AG04449 (cell line): Measurements from ENCODE around the gene ENPP7.

Source experiments
- CTCF ChIA-PET: fragments of 350-600 bp; formaldehyde crosslinking; extraction: SDS; loops from one replicate; lab custom pipeline; 2021; ENCODE audit warnings: antibody characterized with exemption; lab: Yijun Ruan, JAX
- POLR2A ChIA-PET: fragments of 400-600, 350-600 bp; formaldehyde crosslinking; extraction: SDS; loops from one replicate; lab custom pipeline; 2020; ENCODE audit warnings: antibody characterized with exemption, inconsistent platforms; lab: Yijun Ruan, JAX
- DNase-seq: peaks from one replicate; pipeline ENCODE4 v3.0.0-alpha.2; 2010; ENCODE audit warnings: low read depth, low spot score
- H3K4me3 ChIP-seq: 2 replicates; pipeline ENCODE4 v1.5.1; 2011; ENCODE audit warnings: low read depth, mild to moderate bottlenecking, control low read depth, low read length
- CTCF ChIP-seq: IDR thresholded peaks from one replicate; pipeline ENCODE4 v1.5.1; 2011; ENCODE audit warnings: mild to moderate bottlenecking, moderate library complexity, low read length, control low read depth, inconsistent platforms; ENCODE audit not compliant: insufficient read depth; ENCODE audit errors: missing control alignments

ENPP7 gene

GRCh38 chr17:79730769-79731483, at the start of gene ENPP7:
Gene ENPP7 (plus strand): TSS chr17:79730943. CDS start chr17:79731140, 197 bp downstream.
- POLR2A ChIA-PET, result no interaction called here
- CTCF ChIA-PET, result interaction anchor here (4.6 kb wide), 1 partner anchor 11 kb away, joined by 30 read pairs; no protein-coding TSS in a partner anchor
- no peak within 1 kb of the TSS for H3K4me3 ChIP-seq
- no peak for DNase-seq
- TF ChIP-seq CTCF, result no peak

GRCh38 chr17:79681101-79681621, 49.6 kb upstream of the ENPP7 start:
- TF ChIP-seq CTCF, result no peak
- H3K4me3 ChIP-seq, result no peak overlapping the region
- no peak for DNase-seq
- POLR2A ChIA-PET, result no interaction called here
- CTCF ChIA-PET, result no interaction called here

- CTCF ChIA-PET, result no interaction called here
- no peak for TF ChIP-seq CTCF
- POLR2A ChIA-PET, result no interaction called here
- DNase-seq, result no peak
- no peak overlapping the region for H3K4me3 ChIP-seq
These were observed 49.0 kb upstream of the ENPP7 start for GRCh38 chr17:79681628-79682261.

DNA sequence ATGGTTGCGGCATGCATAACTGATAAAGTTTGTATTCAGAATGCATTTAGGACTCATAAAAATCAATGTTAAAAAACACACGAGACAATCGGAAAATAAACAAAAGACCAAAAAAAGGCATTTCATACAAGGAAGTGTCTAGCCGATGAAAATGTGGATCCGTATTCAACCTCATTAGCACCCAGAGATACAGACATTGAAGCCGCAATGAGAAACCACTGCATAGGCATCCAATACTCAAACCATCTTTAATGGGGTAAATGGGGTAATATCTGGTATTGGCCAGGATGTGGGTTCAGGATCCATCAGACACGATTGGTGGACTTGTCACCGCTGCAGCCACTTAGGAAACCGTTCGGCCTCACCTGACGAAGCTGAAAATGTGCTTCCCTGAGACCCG, 47.4 kb upstream of the ENPP7 start:
- DNase-seq, result no peak
- H3K4me3 ChIP-seq, result no peak overlapping the region
- POLR2A ChIA-PET, result no interaction called here
- CTCF ChIA-PET, result no interaction called here
- TF ChIP-seq CTCF, result no peak

DNA sequence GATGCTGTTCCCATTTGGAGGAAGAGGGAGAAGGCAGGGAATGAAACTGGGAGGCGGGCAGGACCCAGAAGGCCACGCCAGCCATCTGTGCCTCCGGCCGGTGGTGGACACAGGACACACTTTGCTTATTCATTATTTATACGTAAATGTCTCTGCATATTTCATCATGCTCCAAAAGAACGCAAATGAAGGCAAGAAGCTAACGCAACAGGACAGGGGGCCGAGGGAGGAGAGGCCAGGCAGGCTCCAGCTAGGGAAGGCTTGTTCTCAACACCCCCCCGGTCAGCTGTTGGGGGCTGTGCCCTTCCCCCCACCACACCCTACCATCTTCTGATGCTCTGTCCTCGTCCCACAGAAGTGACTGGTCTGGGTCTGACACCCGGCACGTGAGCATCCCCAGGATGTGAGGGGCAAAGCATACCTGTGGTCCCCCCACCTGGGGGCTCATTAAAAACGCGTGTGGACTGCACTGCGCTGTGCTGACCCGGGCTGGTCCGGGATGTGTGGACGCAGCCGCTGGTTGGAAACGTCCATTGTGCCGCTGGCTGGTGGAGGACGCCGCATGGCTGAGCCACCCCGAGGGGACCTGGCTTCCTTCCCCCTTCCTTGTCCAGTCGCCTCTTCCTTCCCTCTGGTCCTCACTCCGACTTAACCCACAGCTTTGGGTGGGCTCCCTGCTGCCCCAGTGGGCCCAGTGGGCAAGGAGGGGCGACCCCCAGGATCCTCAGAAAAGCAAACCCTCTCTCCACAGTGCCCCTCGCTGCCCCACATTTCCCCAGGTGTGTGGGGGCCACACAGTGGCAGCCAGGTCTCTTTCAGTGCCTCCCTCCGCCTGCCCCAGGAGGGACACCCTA, 46.4 kb upstream of the ENPP7 start:
- ChIA-PET CTCF (interaction anchor here (1.5 kb wide), 1 partner anchor 24 kb away, joined by 4 read pairs; no protein-coding TSS in a partner anchor), POLR2A (interaction anchor here (0.6 kb wide), 1 partner anchor 30 kb away, joined by 4 read pairs; no protein-coding TSS in a partner anchor)
- no peak for TF ChIP-seq CTCF
- no peak overlapping the region for H3K4me3 ChIP-seq
- DNase-seq, result no peak
